ENCODE results near the gene PUS7. TPM values are rescaled to one million over a fixed set of nuclear protein-coding genes. Genes with fewer than 3 reads are reported as not detected.
"Not testable (repeated sequence)": the region's sequence is repeated elsewhere in the genome, so short reads cannot be mapped to it uniquely, and the experiment has no call there.

PUS7 gene
- total and polyA plus RNA-seq, 8 donors: 0.58 to 24.2 (median 9.2) TPM

GRCh38 chr7:105521027-105521716 is 899 bp downstream of the PUS7 start:
- TF ChIP-seq EP300 (IDR thresholded peaks at IDR 0.05): no peak
- peak in 1 of 3 donors; percentile 36 for TF ChIP-seq POLR2AphosphoS5 (IDR thresholded peaks at IDR 0.05)
- intact Hi-C loops (cut with DNase I; ENCODE audit: low total_unique reads): no loop called here
- 5 to 10% (median 6%) methylated on average over 22 to 25 of the region's 25 CpGs for WGBS, 5 donors

GRCh38 chr7:105520620-105521019 is 1.5 kb downstream of the PUS7 start:
- Histone ChIP-seq H3K4me1 (peaks cover 13 to 21% (median 18%) of the 10 kb centered on the region in 4 donors), H3K4me3 (peak overlapping the region in 3 of 4 donors; percentile 81 to 90 (median 84)), H3K27ac (peak overlapping the region in 1 of 5 donors; percentile 91)
- H3K36me3 ChIP-seq; H3K9me3 ChIP-seq; H3K27me3 ChIP-seq; DNase-seq; intact Hi-C loops (cut with DNase I; ENCODE audit: low total_unique reads): not testable (repeated sequence)
- WGBS, 5 donors: 91 to 94% (median 93%) methylated on average over 7 of the region's 7 CpGs

More at GRCh38 chr7:105521027-105521716, 899 bp downstream of the PUS7 start:
- Histone ChIP-seq H3K4me1 (peaks cover 13 to 21% (median 18%) of the 10 kb centered on the region in 4 donors), H3K4me3 (peak overlapping the region; percentile 75 to 90 (median 82)), H3K9me3 (no peaks in the 10 kb centered on the region), H3K27me3 (no peaks in the 10 kb centered on the region), H3K27ac (peak overlapping the region; percentile 91 to 98 (median 92)), H3K36me3 (peaks cover 0 to 3% (median 1%) of the 10 kb centered on the region in 4 donors)
- peak; percentile 66 to 81 for DNase-seq

- H3K27ac ChIP-seq: no peak overlapping the region
- peaks cover 0 to 4% (median 2%) of the 10 kb centered on the region in 4 donors for H3K36me3 ChIP-seq
- TF ChIP-seq POLR2A (IDR thresholded peaks at IDR 0.05) (no peak), POLR2AphosphoS5 (IDR thresholded peaks at IDR 0.05) (no peak), CTCF (IDR thresholded peaks at IDR 0.05) (no peak), EP300 (IDR thresholded peaks at IDR 0.05) (no peak)
- H3K9me3 ChIP-seq: no peaks in the 10 kb centered on the region
- H3K27me3 ChIP-seq: no peaks in the 10 kb centered on the region
- H3K4me1 ChIP-seq: peaks cover 13 to 21% (median 18%) of the 10 kb centered on the region in 4 donors
- DNase-seq: no peak
- no peak overlapping the region for H3K4me3 ChIP-seq
- WGBS, 5 donors: 91 to 97% (median 92%) methylated on average over 6 of the region's 6 CpGs
- intact Hi-C loops (cut with DNase I; ENCODE audit: low total_unique reads): no loop called here
Observed at GRCh38 chr7:105519353-105519752, 2.7 kb downstream of the PUS7 start.

- H3K4me1 ChIP-seq; H3K27ac ChIP-seq; H3K36me3 ChIP-seq; intact Hi-C loops (cut with DNase I; ENCODE audit: low total_unique reads); H3K4me3 ChIP-seq; DNase-seq; H3K27me3 ChIP-seq; H3K9me3 ChIP-seq: not testable (repeated sequence)
- WGBS, 5 donors: 94 to 98% (median 97%) methylated on average over 7 of the region's 7 CpGs
Observed at GRCh38 chr7:105515610-105516009, 6.5 kb downstream of the PUS7 start.

GRCh38 chr7:105512926-105513526 is 9.0 kb downstream of the PUS7 start:
- Histone ChIP-seq H3K27me3 (no peaks in the 10 kb centered on the region), H3K36me3 (peaks cover 0 to 8% (median 5%) of the 10 kb centered on the region in 4 donors), H3K4me1 (no peaks in the 10 kb centered on the region), H3K9me3 (no peaks in the 10 kb centered on the region), H3K4me3 (no peak overlapping the region), H3K27ac (no peak overlapping the region)
- 73 to 93% (median 86%) methylated on average over 4 of the region's 4 CpGs for WGBS, 5 donors
- DNase-seq: no peak
- intact Hi-C loops (cut with DNase I; ENCODE audit: low total_unique reads): no loop called here
- TF ChIP-seq EP300 (IDR thresholded peaks at IDR 0.05) (no peak), POLR2AphosphoS5 (IDR thresholded peaks at IDR 0.05) (no peak), CTCF (IDR thresholded peaks at IDR 0.05) (no peak), POLR2A (IDR thresholded peaks at IDR 0.05) (no peak)

GRCh38 chr7:105512415-105512814 is 9.7 kb downstream of the PUS7 start:
- WGBS, 5 donors: 59 to 79% (median 72%) methylated on average over 4 of the region's 4 CpGs

More at GRCh38 chr7:105512415-105512814, 9.7 kb downstream of the PUS7 start:
- no peaks in the 10 kb centered on the region for H3K9me3 ChIP-seq
- no peak overlapping the region for H3K27ac ChIP-seq
- no peak overlapping the region for H3K4me3 ChIP-seq
- no peak for DNase-seq
- intact Hi-C loops (cut with DNase I; ENCODE audit: low total_unique reads): no loop called here
- no peaks in the 10 kb centered on the region for H3K27me3 ChIP-seq
- H3K36me3 ChIP-seq: peaks cover 3 to 15% (median 11%) of the 10 kb centered on the region in 4 donors
- H3K4me1 ChIP-seq: no peaks in the 10 kb centered on the region
- no peak for TF ChIP-seq POLR2AphosphoS5 (IDR thresholded peaks at IDR 0.05)
- no peak for TF ChIP-seq EP300 (IDR thresholded peaks at IDR 0.05)
- no peak for TF ChIP-seq CTCF (IDR thresholded peaks at IDR 0.05)
- no peak for TF ChIP-seq POLR2A (IDR thresholded peaks at IDR 0.05)

Data from stomach (tissue), 9 donors.